GM23338 (cell line): ENCODE data around the gene CYP1B1. TPM values are rescaled to one million over a fixed set of nuclear protein-coding genes. Genes with fewer than 3 reads are reported as not detected.

Experiments used
- polyA plus RNA-seq: library from polyadenylated mRNA; unstranded; fragments of >200 nt; fragmentation: Nextera tagmentation; extraction: Ambion mirVana; gene quantifications from 2 replicates; pipeline ENCODE4 v1.2.1, GENCODE V29; 2016
- total RNA-seq: library from RNA; depleted of rRNA; stranded (reverse); fragments of >200 nt; shearing (Covaris generic); gene quantifications from 2 replicates; pipeline ENCODE4 v1.2.3, GENCODE V29; 2014; rRNA removed

CYP1B1 gene
- total and polyA plus RNA-seq, 2 experiments from 2014 or later = 3.3 to 6.2 TPM

Other genes with a start within 250 kb of the CYP1B1 start
- 2.7 and 3.4 TPM in 2 replicates for gene RMDN2, start 150.9 kb downstream of the CYP1B1 start, total RNA-seq
- gene RMDN2, start 150.9 kb downstream of the CYP1B1 start, polyA plus RNA-seq = 3.2 and 3.6 TPM in 2 replicates